K562 (cell line): Measurements from ENCODE around the gene SLC29A3. TPM values are rescaled to one million over a fixed set of nuclear protein-coding genes. Genes with fewer than 3 reads are reported as not detected.

Source experiments
- ADNP ChIP-seq: fragments of 200-800 bp; sonication (Bioruptor generic); IDR thresholded peaks from 2 replicates; pipeline ENCODE4 v1.6.1; 2016; ENCODE audit warnings: missing genetic modification characterization, missing compliant biosample characterization
- CBX3 ChIP-seq, 2 experiments: IDR thresholded peaks; 1 replicate in 1 of 2; 2 replicates in 1 of 2; pipeline ENCODE4 v1.6.1; 2012; ENCODE audit warnings: inconsistent platforms in 2 of 2, low read length in 2 of 2, borderline replicate concordance in 1 of 2, control low read depth in 1 of 2
- CEBPG ChIP-seq, 3 experiments: fragments of 200-800 bp in 1 of 3; sonication (Bioruptor generic) in 1 of 3; sonication (generic) in 1 of 3; formaldehyde crosslinking in 1 of 3; IDR thresholded peaks in 2 of 3; conservative IDR thresholded peaks in 1 of 3; 2 replicates each; pipeline versions ENCODE4 v1.6.1 to v1.8.0; 2016 to 2022; ENCODE audit warnings: missing compliant biosample characterization in 2 of 3, missing genetic modification characterization in 2 of 3, mild to moderate bottlenecking in 1 of 3, missing genetic modification reagents in 1 of 3
- ESRRA ChIP-seq: fragments of 450-650 bp; IDR thresholded peaks from 2 replicates; pipeline ENCODE4 v1.6.1; 2014; ENCODE audit warnings: low read depth, mild to moderate bottlenecking, moderate library complexity, borderline replicate concordance
- ETV5 ChIP-seq: sonication (generic); formaldehyde crosslinking; IDR thresholded peaks from 2 replicates; pipeline ENCODE4 v1.4.0; 2020; ENCODE audit warnings: low read depth, mild to moderate bottlenecking, missing genetic modification reagents
- MGA ChIP-seq: fragments of 450-650 bp; IDR thresholded peaks from 2 replicates; pipeline ENCODE4 v1.6.1; 2016; ENCODE audit warnings: mild to moderate bottlenecking, moderate library complexity
- MLX ChIP-seq, 2 experiments: fragments of 450-650 bp in 1 of 2; sonication (generic) in 1 of 2; formaldehyde crosslinking; conservative IDR thresholded peaks; 2 replicates each; pipeline versions ENCODE4 v1.4.0 to v1.8.1; 2020 to 2022; ENCODE audit warnings: mild to moderate bottlenecking in 1 of 2, missing genetic modification reagents in 1 of 2
- TARDBP ChIP-seq: fragments of 450-650 bp; IDR thresholded peaks from 2 replicates; pipeline ENCODE4 v1.6.1; 2016
- polyA plus RNA-seq, 8 experiments: library from polyadenylated mRNA; depleted of rRNA in 4 of 8; stranded (reverse) in 5 of 8; unstranded in 3 of 8; fragments of >200 nt; fragmentation: Nextera tagmentation in 2 of 8; fragmentation: Illumina TruSeq in 1 of 8; extraction: Ambion mirVana in 2 of 8; extraction: Trizol in 1 of 8; gene quantifications; 2 replicates each; pipeline versions ENCODE4 v1.2.1 to v1.2.3, GENCODE V29; 2011 to 2014; ENCODE audit warnings: inconsistent platforms in 1 of 8, missing spikeins in 1 of 8
- total RNA-seq, 7 experiments: library from RNA; depleted of rRNA in 6 of 7; stranded (reverse); fragments of >200 nt in 6 of 7; fragmentation: Illumina TruSeq in 2 of 7; extraction: Trizol in 2 of 7; gene quantifications; 2 replicates each; pipeline versions ENCODE4 v1.2.1 to v1.2.3, GENCODE V29; 2011 to 2021; ENCODE audit warnings: low replicate concordance in 1 of 7

Gene SLC29A3
- total and polyA plus RNA-seq, 9 of the 15 experiments (the other 6 are each of a cell fraction or from before 2014, with no cell fraction given) = 2.1 to 10.7 (median 4.6) TPM

GRCh38 chr10:71330789-71331404 is 11.8 kb downstream of the SLC29A3 start (continued):
- TF ChIP-seq MGA (no peak), ADNP (tag) (peak; percentile 38; the same call in 1 of the 2 replicates), CBX3 (IDR thresholded peaks at IDR 0.05; ENCODE audit: borderline replicate concordance in 1 of 2, low read length in 2 of 2) (no peak), CEBPG (CRISPR knock-in tag; IDR thresholded peaks at IDR 0.05) (peak; percentile 69), CEBPG (tag; conservative IDR thresholded peaks at IDR 0.05 in 1 of 2, IDR thresholded peaks at IDR 0.05 in 1 of 2) (peak in 1 of 2 experiments; percentile 57; a peak in 2 of 4 replicates), MLX (CRISPR knock-in tag; conservative IDR thresholded peaks at IDR 0.05) (no peak), TARDBP (no peak), ESRRA (peak; percentile 89), ETV5 (CRISPR knock-in tag) (no peak)
